GM12878 (cell line): ENCODE results near the gene NARF. TPM values are rescaled to one million over a fixed set of nuclear protein-coding genes. Genes with fewer than 3 reads are reported as not detected.

ENCODE experiments used
- ATAC-seq: fragments of 200-7000 bp; cut with Tn5 transposase; 3 replicates; pipeline ENCODE4 v1.9.1; 2020; ENCODE audit warnings: mild to moderate bottlenecking, moderate library complexity
- BruUV-seq: library from RNA; stranded (reverse); fragments of 400-500 nt; replicated peaks from 2 replicates; lab custom pipeline; 2021; lab: Mats Ljungman, UMichigan
- CTCF ChIA-PET: fragments of 300-600 bp; sonication (Branson Sonifier 250); formaldehyde crosslinking; extraction: SDS; loops from one replicate; lab custom pipeline; 2021; ENCODE audit warnings: inconsistent platforms; lab: Yijun Ruan, JAX
- POLR2A ChIA-PET: fragments of 350-600 bp; formaldehyde crosslinking; extraction: SDS; loops from one replicate; lab custom pipeline; 2021; ENCODE audit warnings: inconsistent platforms; lab: Charles Lee
- RAD21 ChIA-PET: fragments of 300-600 bp; sonication (Branson Sonifier 250); formaldehyde crosslinking; loops from one replicate; lab custom pipeline; 2023; ENCODE audit warnings: antibody characterized with exemption; ENCODE audit not compliant: unreplicated experiment; lab: Charles Lee
- SMC1A ChIA-PET: fragments of 300-600 bp; sonication (Branson Sonifier 250); formaldehyde crosslinking; loops from one replicate; lab custom pipeline; 2023; ENCODE audit not compliant: unreplicated experiment, uncharacterized antibody; lab: Charles Lee
- DNase-seq: peaks from one replicate; pipeline ENCODE4 v3.0.0-alpha.2; 2011; ENCODE audit warnings: low read depth, low spot score
- FAIRE-seq: peaks from 3 replicates; lab custom pipeline; 2011; peaks lifted over from hg19 to GRCh38; lab: Jason Lieb, UNC
- H2AFZ ChIP-seq: 2 replicates; pipeline ENCODE4 v1.6.0; 2011; ENCODE audit warnings: low read depth, low read length, control low read depth; ENCODE audit not compliant: control insufficient read depth
- H3K27ac ChIP-seq: 2 replicates; pipeline ENCODE4 v1.5.1; 2011; ENCODE audit warnings: control low read depth; ENCODE audit not compliant: control insufficient read depth, insufficient read depth
- H3K27me3 ChIP-seq, 2 experiments: replicated peaks in 1 of 2; 2 replicates each; pipeline versions ENCODE4 v1.6.0 to v1.6.1; 2011; ENCODE audit warnings: low read length in 1 of 2; ENCODE audit not compliant: control insufficient read depth in 2 of 2, insufficient read depth in 2 of 2
- H3K36me3 ChIP-seq, 2 experiments: 2 replicates each; pipeline ENCODE4 v1.5.1; 2011; ENCODE audit warnings: low read length in 1 of 2; ENCODE audit not compliant: control insufficient read depth in 2 of 2, insufficient read depth in 2 of 2
- H3K4me1 ChIP-seq: 2 replicates; pipeline ENCODE4 v1.6.1; 2011; ENCODE audit warnings: mild to moderate bottlenecking, low read length, moderate library complexity, mixed read lengths; ENCODE audit not compliant: control insufficient read depth, insufficient read depth
- H3K4me2 ChIP-seq: 2 replicates; pipeline ENCODE4 v1.6.0; 2011; ENCODE audit warnings: control low read depth; ENCODE audit not compliant: control insufficient read depth, insufficient read depth
- H3K4me3 ChIP-seq: fragments of 200-600 bp; sonication (generic); 2 replicates; pipeline ENCODE4 v1.5.1; 2016
- H3K79me2 ChIP-seq: 2 replicates; pipeline ENCODE4 v1.6.0; 2011; ENCODE audit warnings: low read length; ENCODE audit not compliant: control insufficient read depth, insufficient read depth
- H3K9ac ChIP-seq: 2 replicates; pipeline ENCODE4 v1.8.0; 2011; ENCODE audit warnings: low read length, control low read depth, mixed read lengths; ENCODE audit not compliant: control insufficient read depth, insufficient read depth
- H3K9me3 ChIP-seq: replicated peaks from 3 replicates; pipeline ENCODE4 v1.5.1; 2011; ENCODE audit warnings: mild to moderate bottlenecking, low read length; ENCODE audit not compliant: control insufficient read depth, insufficient read depth
- H4K20me1 ChIP-seq: 2 replicates; pipeline ENCODE4 v1.6.0; 2011; ENCODE audit not compliant: control insufficient read depth, insufficient read depth
- BHLHE40 ChIP-seq, 2 experiments: fragments of 450-650 bp in 1 of 2; IDR thresholded peaks; 2 replicates each; pipeline ENCODE4 v1.6.1; 2011 to 2017; ENCODE audit warnings: low read depth in 2 of 2, borderline replicate concordance in 1 of 2, improper control_type of control experiment in 1 of 2, low read length in 1 of 2, mild to moderate bottlenecking in 1 of 2
- CHD4 ChIP-seq: fragments of 200-600 bp; sonication (generic); IDR thresholded peaks from 2 replicates; pipeline ENCODE4 v1.6.1; 2016; ENCODE audit warnings: mild to moderate bottlenecking
- E4F1 ChIP-seq: fragments of 450-650 bp; IDR thresholded peaks from 2 replicates; pipeline ENCODE4 v1.6.1; 2018; ENCODE audit warnings: borderline replicate concordance, mild to moderate bottlenecking; ENCODE audit not compliant: partially characterized antibody
- ESRRA ChIP-seq: IDR thresholded peaks from 2 replicates; pipeline ENCODE4 v1.6.1; 2012; ENCODE audit warnings: mild to moderate bottlenecking, low read length, improper control_type of control experiment
- FOXK2 ChIP-seq: fragments of 450-650 bp; IDR thresholded peaks from 2 replicates; pipeline ENCODE4 v1.6.1; 2017; ENCODE audit warnings: mild to moderate bottlenecking, moderate library complexity
- MAX ChIP-seq: IDR thresholded peaks from 2 replicates; pipeline ENCODE4 v1.6.1; 2012; ENCODE audit warnings: low read depth, low read length, improper control_type of control experiment
- MEF2B ChIP-seq: fragments of 450-650 bp; IDR thresholded peaks from 2 replicates; pipeline ENCODE4 v1.6.1; 2018; ENCODE audit warnings: mild to moderate bottlenecking, moderate library complexity; ENCODE audit not compliant: partially characterized antibody, poor library complexity, severe bottlenecking
- MTA2 ChIP-seq: fragments of 450-650 bp; IDR thresholded peaks from 2 replicates; pipeline ENCODE4 v1.6.1; 2016; ENCODE audit warnings: low read depth, mild to moderate bottlenecking, moderate library complexity
- NBN ChIP-seq: fragments of 450-650 bp; IDR thresholded peaks from 2 replicates; pipeline ENCODE4 v1.6.1; 2016
- NRF1 ChIP-seq: conservative IDR thresholded peaks from 2 replicates; pipeline ENCODE4 v1.6.1; 2011; ENCODE audit warnings: mild to moderate bottlenecking, low read depth, low read length, improper control_type of control experiment
- PAX8 ChIP-seq: fragments of 450-650 bp; IDR thresholded peaks from 2 replicates; pipeline ENCODE4 v1.6.1; 2017; ENCODE audit warnings: mild to moderate bottlenecking, moderate library complexity
- PBX3 ChIP-seq: IDR thresholded peaks from 2 replicates; pipeline ENCODE4 v1.6.1; 2011; ENCODE audit warnings: mild to moderate bottlenecking, low read depth, low read length, moderate library complexity; ENCODE audit not compliant: insufficient replicate concordance
- SIN3A ChIP-seq: IDR thresholded peaks from 2 replicates; pipeline ENCODE4 v1.6.1; 2012; ENCODE audit warnings: low read depth, low read length, improper control_type of control experiment
- USF2 ChIP-seq: IDR thresholded peaks from 2 replicates; pipeline ENCODE4 v1.6.1; 2011; ENCODE audit warnings: low read depth, low read length, improper control_type of control experiment, borderline replicate concordance
- WGBS: methylation state at CpG from one replicate; pipeline ENCODE4 v1.1.6; 2016; ENCODE audit warnings: low lambda C conversion rate; ENCODE audit not compliant: insufficient replicate concordance, insufficient coverage; ENCODE audit errors: missing lambda C conversion rate; 5-methylcytosine and 5-hydroxymethylcytosine counted together
- in situ Hi-C: fragments of 300-500 bp; cut with MboI; formaldehyde crosslinking; loops from 9 replicates; pipeline ENCODE4 v1.14.3; 2018; ENCODE audit warnings: mixed read lengths
- intact Hi-C: fragments of 100-400 bp; cut with micrococcal nuclease; formaldehyde crosslinking; loops from one replicate; pipeline ENCODE4 v1.14.2; 2022; ENCODE audit not compliant: unreplicated experiment
- polyA plus RNA-seq, 11 experiments: library from polyadenylated mRNA; depleted of rRNA in 4 of 11; unstranded in 6 of 11; stranded (reverse) in 5 of 11; fragments of >200 nt; fragmentation: Nextera tagmentation in 4 of 11; fragmentation: Illumina TruSeq in 1 of 11; extraction: Ambion mirVana in 4 of 11; extraction: Trizol in 1 of 11; gene quantifications; 1 replicate in 1 of 11; 2 replicates in 10 of 11; pipeline versions ENCODE4 v1.2.1 to v1.2.3, GENCODE V29; 2011 to 2016; ENCODE audit warnings: inconsistent platforms in 2 of 11, missing spikeins in 2 of 11, low read depth in 1 of 11
- total RNA-seq, 4 experiments: library from RNA; depleted of rRNA in 3 of 4; stranded (reverse); fragments of >200 nt in 3 of 4; fragmentation: Illumina TruSeq in 1 of 4; extraction: Trizol in 1 of 4; gene quantifications; 2 replicates each; pipeline versions ENCODE4 v1.2.1 to v1.2.3, GENCODE V29; 2013 to 2021
- TF ChIP-seq, protein P1 (sequence below): IDR thresholded peaks from 2 replicates; pipeline ENCODE4 v1.6.1; 2011; ENCODE audit warnings: low read depth, mild to moderate bottlenecking, low read length, moderate library complexity, borderline replicate concordance; ENCODE audit errors: extremely low read depth

Gene NARF
- total and polyA plus RNA-seq, 10 of the 15 experiments (the other 5 are each of a cell fraction or from before 2014, with no cell fraction given) = 16.7 to 126 (median 47.5) TPM

DNA sequence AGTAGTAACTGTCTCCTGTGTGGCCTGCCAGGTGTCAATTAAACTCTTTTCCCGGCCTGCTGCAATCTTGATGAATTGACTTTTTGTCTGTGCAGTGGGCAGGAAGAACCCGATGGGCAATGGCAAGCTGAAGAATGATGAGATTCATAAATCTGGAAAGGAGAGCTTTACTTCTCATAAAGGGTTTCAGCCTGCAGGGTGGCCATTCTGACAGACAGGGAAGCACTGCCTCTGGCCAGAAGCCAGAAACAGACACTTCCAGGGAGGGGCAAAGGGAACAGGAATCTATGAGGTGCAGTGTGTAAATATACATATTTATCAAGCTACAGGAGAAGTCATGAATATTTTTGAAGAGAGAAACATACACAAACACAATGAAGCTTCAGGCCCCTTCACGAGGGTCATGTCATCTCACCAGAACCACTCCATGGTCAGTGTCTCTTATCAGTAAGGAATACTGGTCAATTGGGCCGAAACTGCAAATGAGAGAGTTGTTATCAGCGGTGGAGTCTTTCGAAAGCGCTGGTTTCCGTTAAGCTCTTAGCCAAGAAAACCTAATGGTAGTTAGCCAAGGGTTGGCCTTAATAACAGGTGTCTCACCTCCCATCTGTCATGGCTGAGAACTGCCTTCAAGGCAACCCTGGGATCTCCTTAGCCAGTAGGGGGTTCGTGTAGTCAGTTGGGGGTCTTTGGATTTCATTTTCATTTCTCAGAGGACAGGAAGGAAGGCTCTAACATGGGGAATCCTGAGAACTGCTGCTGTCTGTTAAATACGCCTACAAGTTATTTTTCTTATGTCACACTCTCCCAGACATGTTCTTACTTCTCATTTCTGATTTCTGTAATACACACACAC, 1.2 kb upstream of the NARF start (continued):
- TF ChIP-seq PBX3 (peak; percentile 34), MTA2 (0 out of 2 replicates have a peak, but pooled peaks have one; percentile 38)

GRCh38 chr17:82457929-82458178, 687 bp upstream of the NARF start:
- no peaks in the 10 kb centered on the region for H3K9me3 ChIP-seq
- H3K79me2 ChIP-seq = peaks cover 10% of the 10 kb centered on the region
- H3K4me3 ChIP-seq = peak overlapping the region; percentile 63
- peak overlapping the region; percentile 35; the same call in 1 of the 2 replicates for H2AFZ ChIP-seq
- peak overlapping the region; percentile 92 for H3K9ac ChIP-seq
- SMC1A ChIA-PET = interaction anchor here (0.7 to 1.8 kb wide), 5 partner anchors 9 to 299 kb away, joined by 3 to 7 read pairs (median 3); no protein-coding TSS in a partner anchor
- RAD21 ChIA-PET = interaction anchor here (1.0 kb wide), 2 partner anchors 9 to 250 kb away, joined by 3 read pairs; no protein-coding TSS in a partner anchor
- no peaks in the 10 kb centered on the region for H4K20me1 ChIP-seq
- FAIRE-seq = peak; percentile 74
- TSS peak; percentile 95 for BruUV-seq
- POLR2A ChIA-PET = interaction anchor here (0.5 to 1.8 kb wide), 5 partner anchors 8 to 596 kb away, joined by 3 to 16 read pairs (median 7); no protein-coding TSS in a partner anchor
- in situ Hi-C loops = no loop called here
- peak overlapping the region; percentile 83 for H3K4me2 ChIP-seq
- intact Hi-C loops = loop anchor here (1.0 kb wide), 2 partner anchors 9 to 36 kb away; no protein-coding TSS in a partner anchor
- H3K27ac ChIP-seq = peak overlapping the region; percentile 99
- WGBS = under 1% methylated on average over 8 of the region's 8 CpGs
- H3K36me3 ChIP-seq = peaks cover 5 to 16% of the 10 kb centered on the region in 2 experiments
- peaks cover 6% of the 10 kb centered on the region for H3K4me1 ChIP-seq
- peak; percentile 78 for DNase-seq
- H3K27me3 ChIP-seq = no peaks in the 10 kb centered on the region
- CTCF ChIA-PET = interaction anchor here (1.2 kb wide), 1 partner anchor 93 kb away, joined by 3 read pairs; no protein-coding TSS in a partner anchor
- no peak for ATAC-seq
- TF ChIP-seq USF2 (peak; percentile 89), NBN (0 out of 2 replicates have a peak, but pooled peaks have one; percentile 22), MAX (peak; percentile 92), NRF1 (peak; percentile 74), ESRRA (no peak), SIN3A (peak; percentile 72; the same call in 1 of the 2 replicates), MEF2B (peak; percentile 28), BHLHE40 (IDR thresholded peaks at IDR 0.05; ENCODE audit: borderline replicate concordance in 1 of 2, low read depth in 2 of 2, low read length in 1 of 2) (no peak), FOXK2 (no peak; the same call in 1 of the 2 replicates), E4F1 (peak; percentile 72), PAX8 (peak; percentile 73; the same call in 1 of the 2 replicates), CHD4 (no peak)
- TF ChIP-seq, protein P1, sequence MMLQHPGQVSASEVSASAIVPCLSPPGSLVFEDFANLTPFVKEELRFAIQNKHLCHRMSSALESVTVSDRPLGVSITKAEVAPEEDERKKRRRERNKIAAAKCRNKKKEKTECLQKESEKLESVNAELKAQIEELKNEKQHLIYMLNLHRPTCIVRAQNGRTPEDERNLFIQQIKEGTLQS = peak; percentile 91; the same call in 1 of the 2 replicates
